BE2C (cell line): ENCODE results near the gene REPS2.

Source experiments
- DNase-seq: peaks from one replicate; pipeline ENCODE4 v3.0.0-alpha.2; 2020
- H3K27me3 ChIP-seq: fragments of 250-450 bp; sonication (Bioruptor Pico); 2 replicates; pipeline ENCODE4 v1.5.1; 2020; ENCODE audit warnings: mild to moderate bottlenecking
- H3K36me3 ChIP-seq: fragments of 250-450 bp; sonication (Bioruptor Pico); 2 replicates; pipeline ENCODE4 v1.5.1; 2020; ENCODE audit warnings: mild to moderate bottlenecking
- H3K4me1 ChIP-seq: fragments of 250-450 bp; sonication (Bioruptor Pico); 2 replicates; pipeline ENCODE4 v1.5.1; 2020
- H3K4me3 ChIP-seq: 2 replicates; pipeline ENCODE4 v1.5.1; 2011; ENCODE audit warnings: low read depth, low read length
- H3K9me3 ChIP-seq: fragments of 250-450 bp; sonication (Bioruptor Pico); 2 replicates; pipeline ENCODE4 v1.5.1; 2020
- TF ChIP-seq, protein P1 (sequence below): IDR thresholded peaks from 2 replicates; pipeline ENCODE4 v1.5.1; 2012; ENCODE audit warnings: mild to moderate bottlenecking, low read depth, low read length

REPS2 gene

DNA sequence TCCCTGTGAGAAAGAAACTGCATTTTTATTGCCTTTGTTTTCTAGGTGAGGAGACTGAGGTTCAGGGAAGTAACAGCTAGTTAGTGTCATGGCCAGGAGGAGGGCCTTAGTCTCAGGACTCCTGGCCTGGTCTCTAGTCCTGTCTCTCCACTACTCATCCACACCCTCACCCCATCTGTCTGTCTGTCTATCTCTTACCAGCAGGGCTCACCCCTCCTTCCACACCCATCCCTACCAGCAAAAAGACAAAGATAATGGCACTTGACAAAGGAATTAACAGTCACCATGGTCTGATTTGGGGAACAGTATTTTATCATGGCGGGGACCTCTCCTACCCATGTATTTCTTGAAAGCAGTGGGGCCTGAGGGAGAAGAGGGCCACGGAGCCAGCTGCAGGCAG is 125.8 kb downstream of the REPS2 start:
- Histone ChIP-seq H3K9me3 (no peaks in the 10 kb centered on the region), H3K4me3 (no peak overlapping the region), H3K27me3 (no peaks in the 10 kb centered on the region), H3K4me1 (no peaks in the 10 kb centered on the region), H3K36me3 (no peaks in the 10 kb centered on the region)
- TF ChIP-seq, protein P1, sequence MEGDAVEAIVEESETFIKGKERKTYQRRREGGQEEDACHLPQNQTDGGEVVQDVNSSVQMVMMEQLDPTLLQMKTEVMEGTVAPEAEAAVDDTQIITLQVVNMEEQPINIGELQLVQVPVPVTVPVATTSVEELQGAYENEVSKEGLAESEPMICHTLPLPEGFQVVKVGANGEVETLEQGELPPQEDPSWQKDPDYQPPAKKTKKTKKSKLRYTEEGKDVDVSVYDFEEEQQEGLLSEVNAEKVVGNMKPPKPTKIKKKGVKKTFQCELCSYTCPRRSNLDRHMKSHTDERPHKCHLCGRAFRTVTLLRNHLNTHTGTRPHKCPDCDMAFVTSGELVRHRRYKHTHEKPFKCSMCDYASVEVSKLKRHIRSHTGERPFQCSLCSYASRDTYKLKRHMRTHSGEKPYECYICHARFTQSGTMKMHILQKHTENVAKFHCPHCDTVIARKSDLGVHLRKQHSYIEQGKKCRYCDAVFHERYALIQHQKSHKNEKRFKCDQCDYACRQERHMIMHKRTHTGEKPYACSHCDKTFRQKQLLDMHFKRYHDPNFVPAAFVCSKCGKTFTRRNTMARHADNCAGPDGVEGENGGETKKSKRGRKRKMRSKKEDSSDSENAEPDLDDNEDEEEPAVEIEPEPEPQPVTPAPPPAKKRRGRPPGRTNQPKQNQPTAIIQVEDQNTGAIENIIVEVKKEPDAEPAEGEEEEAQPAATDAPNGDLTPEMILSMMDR, result no peak
- no peak for DNase-seq

DNA sequence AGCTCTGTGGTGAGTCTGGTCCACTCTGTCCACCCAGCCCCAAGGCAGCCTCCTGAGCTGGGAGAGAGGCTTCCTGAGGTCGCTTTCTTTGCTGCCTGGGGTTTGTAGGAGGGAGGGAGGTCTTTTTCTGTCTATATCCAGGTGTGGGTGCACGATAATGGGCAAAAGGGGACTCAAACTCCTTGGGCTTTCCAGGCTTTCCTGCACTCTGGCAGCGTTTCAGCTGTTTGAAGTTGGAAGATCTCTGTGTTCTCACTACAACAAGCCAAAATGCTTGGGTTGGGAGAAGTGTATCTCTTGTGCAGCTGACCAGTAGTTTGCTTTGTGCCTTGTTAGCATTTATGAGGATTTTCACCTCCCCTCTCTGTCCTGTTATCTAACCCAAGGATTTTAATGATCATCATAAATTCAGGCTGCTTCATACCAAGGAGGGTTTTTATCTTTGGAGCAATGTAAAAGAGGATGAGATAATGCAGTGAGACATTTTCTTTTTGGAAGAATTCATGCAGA is 126.3 kb downstream of the REPS2 start:
- Histone ChIP-seq H3K4me1 (no peaks in the 10 kb centered on the region), H3K9me3 (no peaks in the 10 kb centered on the region), H3K4me3 (no peak overlapping the region), H3K27me3 (no peaks in the 10 kb centered on the region), H3K36me3 (no peaks in the 10 kb centered on the region)
- no peak for DNase-seq
- TF ChIP-seq, protein P1, result no peak

DNA sequence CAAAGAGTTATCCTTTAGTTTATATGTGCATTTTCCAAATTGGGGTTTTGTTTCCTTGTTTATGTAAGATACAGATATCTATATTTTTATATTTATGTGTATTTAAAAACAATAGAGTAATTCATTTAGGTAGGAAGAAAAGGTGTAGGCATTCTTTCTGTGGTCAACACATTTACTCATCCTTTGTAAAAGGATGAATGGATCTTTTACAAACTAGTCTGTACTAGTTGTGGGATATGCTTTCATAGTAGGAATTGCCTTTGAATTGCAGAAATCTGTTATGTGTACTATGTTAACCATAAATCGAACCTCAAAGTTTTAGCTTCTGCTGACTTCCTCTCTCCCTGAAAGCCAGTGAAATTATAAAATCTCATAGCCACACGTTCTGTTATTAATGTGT is 128.5 kb downstream of the REPS2 start:
- no peaks in the 10 kb centered on the region for H3K36me3 ChIP-seq
- TF ChIP-seq, protein P1, result no peak

DNA sequence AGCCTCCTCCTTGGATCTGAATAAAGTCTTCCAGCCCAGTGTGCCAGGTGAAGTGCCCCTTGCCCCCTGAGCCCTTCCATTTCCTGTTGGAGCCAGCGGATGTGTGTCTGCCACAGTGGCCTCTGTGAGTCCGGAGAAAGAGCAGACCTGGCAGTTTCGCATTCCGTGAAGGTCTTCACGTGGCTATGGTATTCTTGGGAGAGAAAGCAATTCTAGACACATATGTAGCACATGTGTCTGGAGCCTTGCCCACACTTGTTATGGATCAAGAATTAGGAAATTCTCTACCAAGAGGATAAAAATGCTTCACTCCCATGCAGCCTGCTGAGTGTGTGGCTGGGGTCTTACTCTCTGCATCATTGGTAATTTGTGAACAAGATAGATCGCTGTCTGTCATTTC is 130.9 kb downstream of the REPS2 start:
- DNase-seq, result no peak
- Histone ChIP-seq H3K9me3 (no peaks in the 10 kb centered on the region), H3K36me3 (no peaks in the 10 kb centered on the region), H3K4me1 (no peaks in the 10 kb centered on the region), H3K4me3 (no peak overlapping the region), H3K27me3 (no peaks in the 10 kb centered on the region)
- TF ChIP-seq, protein P1, result no peak

More for the DNA sequence above, 128.5 kb downstream of the REPS2 start:
- Histone ChIP-seq H3K4me1 (no peaks in the 10 kb centered on the region), H3K4me3 (no peak overlapping the region), H3K27me3 (no peaks in the 10 kb centered on the region), H3K9me3 (no peaks in the 10 kb centered on the region)
- DNase-seq, result no peak

DNA sequence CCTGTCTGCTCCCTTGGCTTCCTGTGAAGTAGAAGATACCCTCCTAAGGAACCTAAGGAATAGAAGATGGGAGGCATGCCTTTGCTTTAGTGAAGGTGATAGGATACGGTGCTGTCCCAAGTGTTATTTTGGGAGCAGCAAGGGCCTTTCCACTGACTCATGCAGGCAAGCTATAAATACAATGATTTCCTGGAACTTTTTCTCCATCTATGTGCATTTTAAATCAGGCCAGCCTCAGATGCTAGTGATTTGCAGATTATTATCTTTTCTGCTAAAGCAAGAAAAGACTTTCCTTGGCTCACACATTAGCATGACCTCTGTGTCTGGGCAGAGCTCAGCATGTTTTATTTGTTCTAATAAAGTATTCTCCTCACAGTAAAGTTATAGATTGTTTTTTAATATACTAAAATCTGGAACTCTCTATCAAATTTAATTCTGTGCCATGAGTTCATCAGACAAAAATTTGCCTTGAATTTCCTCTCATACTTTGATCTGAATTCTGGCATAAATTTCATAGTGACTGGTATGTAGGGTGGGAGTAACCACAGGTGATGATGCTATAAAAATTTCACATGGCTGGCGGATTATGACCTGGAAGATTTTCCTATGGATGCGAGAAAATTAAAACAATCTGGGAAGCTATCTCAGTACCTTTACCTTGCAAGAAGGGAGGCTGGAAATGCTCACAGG is 131.7 kb downstream of the REPS2 start:
- TF ChIP-seq, protein P1, result no peak

DNA sequence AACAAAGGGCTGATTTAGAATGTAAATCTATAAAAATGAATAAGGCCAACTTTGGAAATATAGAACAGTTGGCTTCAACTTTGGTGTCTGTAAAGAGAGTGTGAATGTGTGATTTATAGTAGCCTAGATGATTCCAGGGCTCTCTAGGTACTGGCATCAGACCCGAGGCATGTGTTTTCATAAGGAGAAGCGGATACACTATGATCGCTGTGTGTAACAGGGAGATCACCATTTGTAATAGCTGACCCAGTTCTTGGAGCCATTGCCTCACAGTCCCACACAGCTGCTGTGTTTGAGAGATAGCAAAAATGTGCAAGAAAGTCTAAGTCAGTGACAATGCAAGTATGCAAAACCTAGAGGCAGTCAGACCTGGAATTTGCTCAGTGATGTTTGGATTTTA is 135.1 kb downstream of the REPS2 start:
- TF ChIP-seq, protein P1, result no peak

More for the DNA sequence above, 131.7 kb downstream of the REPS2 start:
- Histone ChIP-seq H3K9me3 (no peaks in the 10 kb centered on the region), H3K27me3 (no peaks in the 10 kb centered on the region), H3K4me3 (no peak overlapping the region), H3K36me3 (no peaks in the 10 kb centered on the region), H3K4me1 (no peaks in the 10 kb centered on the region)
- no peak for DNase-seq

More for the DNA sequence above, 135.1 kb downstream of the REPS2 start:
- no peak for DNase-seq
- no peak overlapping the region for H3K4me3 ChIP-seq
- no peaks in the 10 kb centered on the region for H3K4me1 ChIP-seq
- H3K9me3 ChIP-seq, result no peaks in the 10 kb centered on the region
- H3K36me3 ChIP-seq, result no peaks in the 10 kb centered on the region
- H3K27me3 ChIP-seq, result no peaks in the 10 kb centered on the region
